ENCODE results near the gene POLR1G. TPM values are rescaled to one million over a fixed set of nuclear protein-coding genes. Genes with fewer than 3 reads are reported as not detected.
"Not testable (repeated sequence)": the region's sequence is repeated elsewhere in the genome, so short reads cannot be mapped to it uniquely, and the experiment has no call there.

POLR1G gene
- total RNA-seq, 1 experiment from 2014 or later = 30.5 TPM

DNA sequence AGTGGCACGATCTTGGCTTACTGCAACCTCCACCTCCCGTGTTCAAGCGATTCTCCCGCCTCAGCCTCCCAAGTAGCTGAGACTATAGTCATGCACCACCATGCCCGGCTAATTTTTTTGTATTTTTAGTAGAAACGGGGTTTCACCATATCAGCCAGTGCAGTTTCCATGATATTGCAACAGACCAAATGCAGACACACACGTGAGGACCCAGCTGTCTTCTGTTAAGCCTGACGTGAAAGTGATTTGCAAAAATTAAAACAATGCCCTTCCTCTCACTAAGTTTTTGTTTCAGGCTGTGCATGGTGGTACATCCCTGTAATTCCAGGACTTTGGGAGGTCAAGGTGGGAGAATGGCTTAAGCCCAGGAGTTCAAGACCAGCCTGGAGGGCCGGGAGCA, 24.6 kb downstream of the POLR1G start:
- H3K27ac ChIP-seq (ENCODE audit: low read depth, low read length); H3K9ac ChIP-seq (ENCODE audit: low read length); H3K79me2 ChIP-seq (ENCODE audit: insufficient read depth, low read length); ATAC-seq; DNase-seq (ENCODE audit: low read depth, low spot score); H3K9me3 ChIP-seq (ENCODE audit: control insufficient read depth in 1 of 2, insufficient read depth in 1 of 2, low read depth in 1 of 2, low read length in 2 of 2); H3K27me3 ChIP-seq (ENCODE audit: insufficient read depth, low read length); H2AFZ ChIP-seq (ENCODE audit: low read depth, low read length, poor library complexity, severe bottlenecking); H3K9me2 ChIP-seq (ENCODE audit: insufficient read depth); H3K4me2 ChIP-seq (ENCODE audit: low read length); RAD21 ChIA-PET (ENCODE audit: low non-redundant PET in 1 of 2, low total read pairs in 2 of 2, uncharacterized antibody in 2 of 2, unreplicated experiment in 2 of 2); H3K4me3 ChIP-seq (replicated peaks in 1 of 2; ENCODE audit: low read depth in 1 of 2, low read length in 2 of 2); H3K36me3 ChIP-seq (ENCODE audit: control insufficient read depth in 1 of 2, insufficient read depth in 2 of 2, low read length in 2 of 2); BruUV-seq (replicated peaks); H4K20me1 ChIP-seq (ENCODE audit: insufficient read depth); intact Hi-C loops (cut with micrococcal nuclease): not testable (repeated sequence)
- ChIA-PET POLR2A (interaction anchor here (0.7 to 1.2 kb wide), 2 partner anchors 37 kb away, joined by 4 read pairs; partner anchors contain the start of gene FOSB), CTCF (interaction anchor here (1.9 to 2.3 kb wide), 3 partner anchors 9 to 48 kb away, joined by 6 to 19 read pairs (median 6); no protein-coding TSS in a partner anchor)
- peaks cover 16 to 34% of the 10 kb centered on the region in 2 experiments for H3K4me1 ChIP-seq (ENCODE audit: control insufficient read depth in 1 of 2, insufficient read depth in 2 of 2, low read length in 2 of 2)

DNA sequence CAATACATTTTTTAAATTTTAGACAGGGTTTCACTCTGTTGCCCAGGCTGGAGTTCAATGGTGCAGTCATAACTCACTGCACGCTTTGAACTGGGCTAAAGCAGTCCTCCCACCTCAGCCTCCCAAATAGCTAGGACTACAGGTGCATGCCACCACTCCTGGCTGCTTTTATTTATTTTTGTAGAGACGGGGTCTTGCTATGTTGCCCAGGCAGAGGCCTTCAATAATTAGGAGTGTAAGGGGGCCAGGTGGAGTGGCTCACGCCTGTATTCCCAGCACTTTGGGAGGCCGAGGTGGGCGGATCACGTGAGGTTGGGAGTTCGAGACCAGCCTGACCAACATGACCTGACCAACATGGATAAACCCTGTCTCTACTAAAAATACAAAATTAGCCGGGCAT, 26.1 kb downstream of the POLR1G start:
- CTCF ChIA-PET = interaction anchor here (1.2 kb wide), 1 partner anchor 46 kb away, joined by 9 read pairs; no protein-coding TSS in a partner anchor
- intact Hi-C loops (cut with micrococcal nuclease); BruUV-seq (replicated peaks): not testable (repeated sequence)

DNA sequence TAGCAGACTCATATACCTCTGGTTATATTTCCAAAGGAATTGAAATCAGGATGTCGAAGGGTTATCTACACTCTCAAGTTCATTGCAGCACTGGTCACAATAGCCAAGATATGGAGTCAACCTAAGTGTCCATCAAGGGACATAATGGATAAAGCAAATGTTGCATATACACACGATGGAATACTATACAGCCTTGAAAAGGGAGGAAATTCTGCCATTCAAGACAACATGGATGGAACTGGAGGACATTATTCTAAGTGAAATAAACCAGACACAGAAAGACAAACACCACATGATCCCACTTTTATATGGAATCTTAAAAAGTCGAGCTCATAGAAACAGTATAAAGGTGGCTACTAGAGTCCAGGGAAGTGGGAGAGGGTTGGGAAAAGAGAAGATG, 30.9 kb downstream of the POLR1G start:
- Histone ChIP-seq H3K79me2 (ENCODE audit: insufficient read depth, low read length) (no peaks in the 10 kb centered on the region), H3K9me2 (ENCODE audit: insufficient read depth) (no peaks in the 10 kb centered on the region), H3K9ac (ENCODE audit: low read length) (no peak overlapping the region), H3K27ac (ENCODE audit: low read depth, low read length) (no peak overlapping the region), H3K9me3 (ENCODE audit: control insufficient read depth in 1 of 2, insufficient read depth in 1 of 2, low read depth in 1 of 2, low read length in 2 of 2) (no peaks in the 10 kb centered on the region), H3K27me3 (ENCODE audit: insufficient read depth, low read length) (no peaks in the 10 kb centered on the region), H3K4me3 (replicated peaks in 1 of 2; ENCODE audit: low read depth in 1 of 2, low read length in 2 of 2) (no peak overlapping the region), H3K4me1 (ENCODE audit: control insufficient read depth in 1 of 2, insufficient read depth in 2 of 2, low read length in 2 of 2) (peaks cover 12 to 22% of the 10 kb centered on the region in 2 experiments), H4K20me1 (ENCODE audit: insufficient read depth) (no peaks in the 10 kb centered on the region), H3K4me2 (ENCODE audit: low read length) (no peak overlapping the region), H3K36me3 (ENCODE audit: control insufficient read depth in 1 of 2, insufficient read depth in 2 of 2, low read length in 2 of 2) (no peaks in the 10 kb centered on the region), H2AFZ (ENCODE audit: low read depth, low read length, poor library complexity, severe bottlenecking) (no peak overlapping the region)
- intact Hi-C loops (cut with micrococcal nuclease) = no loop called here
- RAD21 ChIA-PET (ENCODE audit: low non-redundant PET in 1 of 2, low total read pairs in 2 of 2, uncharacterized antibody in 2 of 2, unreplicated experiment in 2 of 2) = no interaction called here
- BruUV-seq (replicated peaks) = no TSS peak
- POLR2A ChIA-PET = no interaction called here
- DNase-seq (ENCODE audit: low read depth, low spot score) (no peak), ATAC-seq (no peak)
- TF ChIP-seq ZNF274 (IDR thresholded peaks at IDR 0.05; ENCODE audit: low read depth, low read length) (no peak), POLR2AphosphoS5 (IDR thresholded peaks at IDR 0.05; ENCODE audit: low read depth, low read length) (no peak), ELF1 (IDR thresholded peaks at IDR 0.05; ENCODE audit: borderline replicate concordance, low read depth) (no peak), SP1 (IDR thresholded peaks at IDR 0.05; ENCODE audit: low read depth) (no peak), SRF (IDR thresholded peaks at IDR 0.05; ENCODE audit: low read depth) (no peak), EZH2phosphoT487 (IDR thresholded peaks at IDR 0.05; ENCODE audit: borderline replicate concordance) (no peak), CBX3 (IDR thresholded peaks at IDR 0.05; ENCODE audit: low read depth) (no peak), JUND (IDR thresholded peaks at IDR 0.05) (no peak), POLR2A (IDR thresholded peaks at IDR 0.05; ENCODE audit: borderline replicate concordance, extremely low read depth, insufficient read depth, insufficient read length) (no peak), SIN3A (IDR thresholded peaks at IDR 0.05; ENCODE audit: low read depth) (no peak), YY1 (IDR thresholded peaks at IDR 0.05; ENCODE audit: extremely low read depth, insufficient replicate concordance, low read depth, low read length) (no peak)
- TF ChIP-seq, protein P1, sequence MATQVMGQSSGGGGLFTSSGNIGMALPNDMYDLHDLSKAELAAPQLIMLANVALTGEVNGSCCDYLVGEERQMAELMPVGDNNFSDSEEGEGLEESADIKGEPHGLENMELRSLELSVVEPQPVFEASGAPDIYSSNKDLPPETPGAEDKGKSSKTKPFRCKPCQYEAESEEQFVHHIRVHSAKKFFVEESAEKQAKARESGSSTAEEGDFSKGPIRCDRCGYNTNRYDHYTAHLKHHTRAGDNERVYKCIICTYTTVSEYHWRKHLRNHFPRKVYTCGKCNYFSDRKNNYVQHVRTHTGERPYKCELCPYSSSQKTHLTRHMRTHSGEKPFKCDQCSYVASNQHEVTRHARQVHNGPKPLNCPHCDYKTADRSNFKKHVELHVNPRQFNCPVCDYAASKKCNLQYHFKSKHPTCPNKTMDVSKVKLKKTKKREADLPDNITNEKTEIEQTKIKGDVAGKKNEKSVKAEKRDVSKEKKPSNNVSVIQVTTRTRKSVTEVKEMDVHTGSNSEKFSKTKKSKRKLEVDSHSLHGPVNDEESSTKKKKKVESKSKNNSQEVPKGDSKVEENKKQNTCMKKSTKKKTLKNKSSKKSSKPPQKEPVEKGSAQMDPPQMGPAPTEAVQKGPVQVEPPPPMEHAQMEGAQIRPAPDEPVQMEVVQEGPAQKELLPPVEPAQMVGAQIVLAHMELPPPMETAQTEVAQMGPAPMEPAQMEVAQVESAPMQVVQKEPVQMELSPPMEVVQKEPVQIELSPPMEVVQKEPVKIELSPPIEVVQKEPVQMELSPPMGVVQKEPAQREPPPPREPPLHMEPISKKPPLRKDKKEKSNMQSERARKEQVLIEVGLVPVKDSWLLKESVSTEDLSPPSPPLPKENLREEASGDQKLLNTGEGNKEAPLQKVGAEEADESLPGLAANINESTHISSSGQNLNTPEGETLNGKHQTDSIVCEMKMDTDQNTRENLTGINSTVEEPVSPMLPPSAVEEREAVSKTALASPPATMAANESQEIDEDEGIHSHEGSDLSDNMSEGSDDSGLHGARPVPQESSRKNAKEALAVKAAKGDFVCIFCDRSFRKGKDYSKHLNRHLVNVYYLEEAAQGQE (IDR thresholded peaks at IDR 0.05; ENCODE audit: low read depth) = no peak
- CTCF ChIA-PET = interaction anchor here (0.6 to 6.9 kb wide), 4 partner anchors 10 to 47 kb away, joined by 3 to 189 read pairs (median 4); no protein-coding TSS in a partner anchor

More for the DNA sequence above, 26.1 kb downstream of the POLR1G start:
- H3K36me3 ChIP-seq (ENCODE audit: control insufficient read depth in 1 of 2, insufficient read depth in 2 of 2, low read length in 2 of 2); DNase-seq (ENCODE audit: low read depth, low spot score); H3K27ac ChIP-seq (ENCODE audit: low read depth, low read length); H3K4me3 ChIP-seq (replicated peaks in 1 of 2; ENCODE audit: low read depth in 1 of 2, low read length in 2 of 2); H3K27me3 ChIP-seq (ENCODE audit: insufficient read depth, low read length); H3K9me3 ChIP-seq (ENCODE audit: control insufficient read depth in 1 of 2, insufficient read depth in 1 of 2, low read depth in 1 of 2, low read length in 2 of 2); H3K9me2 ChIP-seq (ENCODE audit: insufficient read depth); H3K79me2 ChIP-seq (ENCODE audit: insufficient read depth, low read length); H4K20me1 ChIP-seq (ENCODE audit: insufficient read depth); H3K9ac ChIP-seq (ENCODE audit: low read length); ATAC-seq; H2AFZ ChIP-seq (ENCODE audit: low read depth, low read length, poor library complexity, severe bottlenecking); POLR2A ChIA-PET; H3K4me2 ChIP-seq (ENCODE audit: low read length); RAD21 ChIA-PET (ENCODE audit: low non-redundant PET in 1 of 2, low total read pairs in 2 of 2, uncharacterized antibody in 2 of 2, unreplicated experiment in 2 of 2): not testable (repeated sequence)
- H3K4me1 ChIP-seq (ENCODE audit: control insufficient read depth in 1 of 2, insufficient read depth in 2 of 2, low read length in 2 of 2) = peaks cover 4 to 18% of the 10 kb centered on the region in 2 experiments; a peak in 3 of 4 replicates

Measured in HCT116 (cell line).